Neuronal stem cell (in vitro differentiated cells): ENCODE data around the gene KIF1A. TPM values are rescaled to one million over a fixed set of nuclear protein-coding genes. Genes with fewer than 3 reads are reported as not detected.

Experiments
- DNase-seq: peaks from one replicate; pipeline ENCODE4 v3.0.0-alpha.2; 2013; ENCODE audit warnings: low spot score
- H2AFZ ChIP-seq: one replicate; pipeline ENCODE4 v1.6.1; 2013; ENCODE audit warnings: mild to moderate bottlenecking, low read length, inconsistent platforms
- H2AK5ac ChIP-seq: 2 replicates; pipeline ENCODE4 v1.6.1; 2013; ENCODE audit warnings: low read depth, mild to moderate bottlenecking, inconsistent platforms, low read length, moderate library complexity, mixed read lengths
- H2BK120ac ChIP-seq: 2 replicates; pipeline ENCODE4 v1.6.1; 2013; ENCODE audit warnings: low read depth, mild to moderate bottlenecking, inconsistent platforms, low read length, moderate library complexity, mixed read lengths
- H2BK12ac ChIP-seq: one replicate; pipeline ENCODE4 v1.6.1; 2013; ENCODE audit warnings: low read length, inconsistent platforms
- H2BK15ac ChIP-seq: 2 replicates; pipeline ENCODE4 v1.6.1; 2013; ENCODE audit warnings: mild to moderate bottlenecking, low read length, inconsistent platforms, mixed read lengths
- H2BK5ac ChIP-seq: one replicate; pipeline ENCODE4 v1.6.1; 2013; ENCODE audit warnings: inconsistent platforms, mild to moderate bottlenecking, low read length, moderate library complexity
- H3K14ac ChIP-seq: one replicate; pipeline ENCODE4 v1.6.1; 2013; ENCODE audit warnings: low read length, inconsistent platforms
- H3K18ac ChIP-seq: 2 replicates; pipeline ENCODE4 v1.6.1; 2013; ENCODE audit warnings: low read length, inconsistent platforms
- H3K23ac ChIP-seq: 2 replicates; pipeline ENCODE4 v1.6.1; 2013; ENCODE audit warnings: low read depth, mild to moderate bottlenecking, mixed read lengths, low read length, inconsistent platforms; ENCODE audit not compliant: poor library complexity
- H3K27ac ChIP-seq: replicated peaks from 3 replicates; pipeline ENCODE4 v1.5.1; 2013; ENCODE audit warnings: low read length, inconsistent platforms
- H3K27me3 ChIP-seq, 3 experiments: 2 replicates each; pipeline ENCODE4 v1.6.1; 2013; ENCODE audit warnings: low read length in 3 of 3, mild to moderate bottlenecking in 2 of 3, inconsistent platforms in 1 of 3, low read depth in 1 of 3, mixed read lengths in 1 of 3, moderate library complexity in 1 of 3; ENCODE audit not compliant: control insufficient read depth in 3 of 3, insufficient read depth in 3 of 3
- H3K36me3 ChIP-seq, 2 donors: replicated peaks in 1 of 2; 2 replicates each; pipeline ENCODE4 v1.6.1; 2013; ENCODE audit warnings: low read length in 2 of 2; ENCODE audit not compliant: control insufficient read depth in 2 of 2, insufficient read depth in 2 of 2
- H3K4ac ChIP-seq: 2 replicates; pipeline ENCODE4 v1.6.1; 2013; ENCODE audit warnings: inconsistent platforms, mild to moderate bottlenecking, low read length, moderate library complexity
- H3K4me1 ChIP-seq, 2 donors: 1 replicate in 1 of 2; 2 replicates in 1 of 2; pipeline ENCODE4 v1.6.1; 2013; ENCODE audit warnings: low read length in 2 of 2, low read depth in 1 of 2; ENCODE audit not compliant: control insufficient read depth in 2 of 2, insufficient read depth in 1 of 2
- H3K4me2 ChIP-seq: one replicate; pipeline ENCODE4 v1.6.1; 2013; ENCODE audit warnings: mild to moderate bottlenecking, low read length, inconsistent platforms; ENCODE audit not compliant: insufficient read depth, poor library complexity, severe bottlenecking
- H3K4me3 ChIP-seq, 2 donors: 2 replicates each; pipeline ENCODE4 v1.5.1; 2013; ENCODE audit warnings: low read length in 2 of 2, mild to moderate bottlenecking in 2 of 2, inconsistent platforms in 1 of 2, moderate library complexity in 1 of 2
- H3K79me1 ChIP-seq: one replicate; pipeline ENCODE4 v1.6.1; 2013; ENCODE audit warnings: low read depth, mild to moderate bottlenecking, inconsistent platforms, low read length, moderate library complexity
- H3K9ac ChIP-seq: one replicate; pipeline ENCODE4 v1.6.1; 2013; ENCODE audit warnings: mild to moderate bottlenecking, low read depth, low read length, inconsistent platforms; ENCODE audit not compliant: poor library complexity
- H3K9me3 ChIP-seq, 2 donors: replicated peaks in 1 of 2; 2 replicates each; pipeline versions ENCODE3 to v1.6.1; 2013; ENCODE audit warnings: low read length in 2 of 2, mild to moderate bottlenecking in 2 of 2, inconsistent platforms in 1 of 2, low read depth in 1 of 2, mixed read lengths in 1 of 2, moderate library complexity in 1 of 2; ENCODE audit not compliant: control insufficient read depth in 2 of 2, insufficient read depth in 1 of 2
- H4K8ac ChIP-seq: one replicate; pipeline ENCODE4 v1.6.1; 2013; ENCODE audit warnings: low read depth, mild to moderate bottlenecking, inconsistent platforms, low read length, moderate library complexity
- H4K91ac ChIP-seq: one replicate; pipeline ENCODE4 v1.6.1; 2013; ENCODE audit warnings: low read length, low read depth, mild to moderate bottlenecking, inconsistent platforms; ENCODE audit not compliant: poor library complexity
- WGBS, 2 donors: extraction: QIAGEN DNeasy Blood & Tissue Kit; methylation state at CpG; one replicate each; pipeline ENCODE4 v1.1.7; 2013; ENCODE audit warnings: missing lambda C conversion rate in 2 of 2, mixed read lengths in 1 of 2; ENCODE audit not compliant: insufficient read length in 2 of 2, insufficient replicate concordance in 1 of 2; ENCODE audit errors: extremely low coverage in 2 of 2; 5-methylcytosine and 5-hydroxymethylcytosine counted together
- small RNA-seq: library from polyadenylated mRNA; stranded (forward); fragments of <200 nt; extraction: miRNeasy Mini kit (QIAGEN cat#:217004); gene quantifications from one replicate; pipeline ENCODE3, GENCODE V24; 2013; ENCODE audit not compliant: insufficient read depth

KIF1A gene

DNA sequence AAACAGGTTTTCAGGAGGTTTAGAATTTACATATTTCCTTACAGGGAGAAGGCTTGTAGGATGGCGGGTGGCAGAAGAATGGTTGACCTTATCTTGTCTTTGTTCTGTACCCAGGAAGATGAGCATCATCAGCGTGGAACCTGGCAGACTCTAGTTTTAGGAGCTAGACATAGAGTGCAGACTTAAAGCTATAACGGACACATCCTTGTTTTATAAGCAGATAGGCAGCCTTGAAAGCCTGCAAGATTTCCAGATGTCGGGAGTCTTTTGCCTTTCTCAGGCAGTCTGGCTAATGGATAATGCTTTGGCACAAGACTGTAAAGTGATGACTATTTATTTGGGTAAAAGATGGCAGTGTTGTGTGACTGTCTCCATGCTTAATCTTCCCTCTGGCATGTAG lies 149.1 kb downstream of the KIF1A start:
- Histone ChIP-seq H3K4ac (no peak overlapping the region), H3K4me2 (no peak overlapping the region), H2BK15ac (no peak overlapping the region), H3K14ac (no peak overlapping the region), H3K79me1 (no peaks in the 10 kb centered on the region), H4K8ac (no peak overlapping the region), H3K9ac (no peak overlapping the region), H3K36me3 (no peaks in the 10 kb centered on the region), H3K18ac (no peak overlapping the region), H2BK5ac (no peak overlapping the region), H3K4me1 (no peaks in the 10 kb centered on the region), H3K9me3 (no peaks in the 10 kb centered on the region), H3K4me3 (no peak overlapping the region), H3K27ac (no peak overlapping the region), H3K23ac (no peak overlapping the region), H2BK120ac (no peak overlapping the region), H3K27me3 (peaks cover 0 to 15% (median 0%) of the 10 kb centered on the region in 3 experiments), H2BK12ac (no peak overlapping the region), H2AFZ (no peak overlapping the region), H4K91ac (no peak overlapping the region), H2AK5ac (no peak overlapping the region)
- no CpG with 5 or more reads among the region's 4 CpGs for WGBS, 2 donors
- DNase-seq, result no peak

DNA sequence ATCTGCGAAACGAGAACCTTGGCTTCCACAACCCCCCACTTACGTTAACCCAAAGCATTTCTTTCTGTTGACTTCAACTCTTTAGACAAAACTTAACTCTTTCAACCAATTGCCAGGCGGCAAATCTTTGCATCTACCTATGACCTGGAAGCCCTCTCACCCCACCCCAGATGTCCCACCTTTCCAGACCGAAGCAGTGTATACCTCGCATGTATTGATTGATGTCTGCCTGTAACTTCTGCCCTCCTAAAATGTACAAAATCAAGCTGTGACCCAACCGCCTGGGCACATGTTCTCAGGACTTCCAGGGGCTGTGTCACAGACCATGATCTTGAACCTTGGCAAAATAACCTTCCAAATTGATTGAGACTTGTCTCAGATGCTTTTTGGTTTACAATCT lies 149.6 kb downstream of the KIF1A start:
- Histone ChIP-seq H3K23ac (no peak overlapping the region), H4K91ac (no peak overlapping the region), H3K4ac (no peak overlapping the region), H3K9ac (no peak overlapping the region), H3K4me2 (no peak overlapping the region), H2BK5ac (no peak overlapping the region), H4K8ac (no peak overlapping the region), H2AFZ (no peak overlapping the region), H3K18ac (no peak overlapping the region), H3K4me3 (no peak overlapping the region), H2BK12ac (no peak overlapping the region), H3K14ac (no peak overlapping the region), H3K27me3 (peaks cover 0 to 15% (median 0%) of the 10 kb centered on the region in 3 experiments), H2BK15ac (no peak overlapping the region), H2BK120ac (no peak overlapping the region), H3K79me1 (no peaks in the 10 kb centered on the region), H3K36me3 (no peaks in the 10 kb centered on the region), H2AK5ac (no peak overlapping the region), H3K27ac (no peak overlapping the region), H3K9me3 (no peaks in the 10 kb centered on the region), H3K4me1 (no peaks in the 10 kb centered on the region)
- DNase-seq, result no peak
- WGBS, 2 donors, result no CpG with 5 or more reads among the region's 7 CpGs

DNA sequence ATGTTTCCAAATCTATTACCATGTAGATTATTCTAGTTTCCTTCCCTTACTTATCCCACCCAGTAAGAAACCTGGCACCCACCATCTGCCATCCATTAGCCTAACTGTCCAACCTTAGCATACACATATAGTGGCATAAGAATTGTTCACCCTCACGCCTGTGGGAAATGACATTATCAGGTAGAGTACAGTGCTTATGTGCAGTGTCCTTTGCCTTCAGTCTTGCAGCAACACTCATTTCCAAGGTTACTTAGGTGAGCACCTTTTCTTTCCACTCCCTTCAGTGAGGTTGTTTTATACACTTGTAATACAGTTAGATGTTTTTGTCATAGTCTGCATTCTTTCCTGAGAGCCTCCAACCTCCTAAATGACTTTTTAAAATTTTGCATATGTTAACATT lies 155.4 kb downstream of the KIF1A start:
- peaks cover 0 to 6% (median 0%) of the 10 kb centered on the region in 3 experiments for H3K27me3 ChIP-seq
- no peak overlapping the region for H3K27ac ChIP-seq
- H3K4me2 ChIP-seq, result no peak overlapping the region
- H2BK5ac ChIP-seq, result no peak overlapping the region
- H3K36me3 ChIP-seq, result no peaks in the 10 kb centered on the region
- no peak overlapping the region for H4K8ac ChIP-seq
- H2AK5ac ChIP-seq, result no peak overlapping the region
- no peak overlapping the region for H2BK15ac ChIP-seq
- H3K18ac ChIP-seq, result no peak overlapping the region
- H3K14ac ChIP-seq, result no peak overlapping the region
- no peak overlapping the region for H3K23ac ChIP-seq
- H2AFZ ChIP-seq, result no peak overlapping the region
- H4K91ac ChIP-seq, result no peak overlapping the region
- no peak overlapping the region for H3K4me3 ChIP-seq
- no peak overlapping the region for H3K4ac ChIP-seq
- no peaks in the 10 kb centered on the region for H3K4me1 ChIP-seq
- H3K9me3 ChIP-seq, result peaks cover 2 to 3% of the 10 kb centered on the region in 2 donors
- H3K9ac ChIP-seq, result no peak overlapping the region
- H2BK120ac ChIP-seq, result no peak overlapping the region
- WGBS, 2 donors, result no CpG with 5 or more reads among the region's 1 CpG
- no peaks in the 10 kb centered on the region for H3K79me1 ChIP-seq
- DNase-seq, result no peak
- H2BK12ac ChIP-seq, result no peak overlapping the region

Small RNAs within 50 kb of the gene (small RNA-seq; reads per million reads assigned to genes)
- gene AC011298.3, result not detected
